NCI-H1694 treated with DMSO at 0.1 percent for 48 hours (cell line): ENCODE data around the gene TMEM132E.

Experiments
- DNase-seq: peaks from one replicate; lab custom pipeline; 2025; lab: John Stamatoyannopoulos, UW

TMEM132E gene

GRCh38 chr17:34601416-34601815 lies 22.0 kb downstream of the TMEM132E start:
- DNase-seq, result no peak

- no peak for DNase-seq
These were observed 24.6 kb downstream of the TMEM132E start for GRCh38 chr17:34603974-34604373.

GRCh38 chr17:34606763-34607162 lies 27.4 kb downstream of the TMEM132E start:
- DNase-seq, result no peak

- DNase-seq, result no peak
These were observed 28.5 kb downstream of the TMEM132E start for GRCh38 chr17:34607917-34608316.

GRCh38 chr17:34609210-34609609 lies 29.8 kb downstream of the TMEM132E start:
- DNase-seq, result no peak

GRCh38 chr17:34610039-34610438 lies 30.7 kb downstream of the TMEM132E start:
- no peak for DNase-seq

GRCh38 chr17:34610506-34610905 lies 31.1 kb downstream of the TMEM132E start:
- DNase-seq, result no peak

GRCh38 chr17:34613064-34614019 lies 34.0 kb downstream of the TMEM132E start:
- DNase-seq, result peak; percentile 96

GRCh38 chr17:34614698-34615097 lies 35.3 kb downstream of the TMEM132E start:
- peak; percentile 22 for DNase-seq

GRCh38 chr17:34615326-34615725 lies 35.9 kb downstream of the TMEM132E start:
- DNase-seq, result no peak

- DNase-seq, result peak; percentile 97
These were observed 36.8 kb downstream of the TMEM132E start for GRCh38 chr17:34616148-34616547.

- DNase-seq, result no peak
These were observed 38.0 kb downstream of the TMEM132E start for GRCh38 chr17:34617398-34617797.

GRCh38 chr17:34619687-34620217 lies 40.4 kb downstream of the TMEM132E start:
- peak; percentile 96 for DNase-seq

- peak; percentile 41 for DNase-seq
These were observed 41.1 kb downstream of the TMEM132E start for GRCh38 chr17:34620458-34620857.

- DNase-seq, result no peak
These were observed 43.7 kb downstream of the TMEM132E start for GRCh38 chr17:34622862-34623623.

GRCh38 chr17:34623856-34624766 lies 44.7 kb downstream of the TMEM132E start:
- no peak for DNase-seq

GRCh38 chr17:34624767-34625383 lies 45.5 kb downstream of the TMEM132E start:
- no peak for DNase-seq

GRCh38 chr17:34626121-34626681 lies 46.8 kb downstream of the TMEM132E start:
- no peak for DNase-seq

- no peak for DNase-seq
These were observed 49.5 kb downstream of the TMEM132E start for GRCh38 chr17:34628879-34629278.

- DNase-seq, result no peak
These were observed 54.0 kb downstream of the TMEM132E start for GRCh38 chr17:34633351-34633750.

- no peak for DNase-seq
These were observed 54.4 kb downstream of the TMEM132E start for GRCh38 chr17:34633760-34634159.
